ENCODE data around the gene BBX.

The BBX gene

DNA sequence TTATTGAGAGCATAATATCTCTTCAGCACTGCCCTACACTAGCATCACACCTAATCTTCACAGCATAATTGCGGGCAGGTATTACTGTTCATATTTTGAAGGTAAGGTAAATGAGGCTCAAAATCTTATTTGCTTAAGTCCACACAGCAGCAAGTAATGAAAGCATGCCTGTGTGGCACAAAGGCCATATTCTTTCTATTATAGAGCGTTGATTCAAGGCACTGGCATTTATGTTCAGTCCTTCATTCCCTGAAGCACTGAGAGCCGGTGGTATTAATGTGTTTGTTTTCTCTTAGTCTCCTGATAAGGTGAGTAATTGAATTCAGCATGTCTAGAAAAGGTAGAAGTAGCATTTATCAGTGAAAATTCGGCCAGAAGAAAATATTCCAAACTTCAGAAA lies 231.2 kb downstream of the BBX start:
- no peaks in the 10 kb centered on the region for H3K9me3 ChIP-seq
- H3K36me3 ChIP-seq: no peaks in the 10 kb centered on the region
- H3K27me3 ChIP-seq: no peaks in the 10 kb centered on the region
- no peak for DNase-seq
- H3K4me3 ChIP-seq (ENCODE audit: low read depth, low read length): no peak overlapping the region
- peaks cover 8% of the 10 kb centered on the region; the same call in 1 of the 2 replicates for H3K4me1 ChIP-seq
- TF ChIP-seq, protein P1, sequence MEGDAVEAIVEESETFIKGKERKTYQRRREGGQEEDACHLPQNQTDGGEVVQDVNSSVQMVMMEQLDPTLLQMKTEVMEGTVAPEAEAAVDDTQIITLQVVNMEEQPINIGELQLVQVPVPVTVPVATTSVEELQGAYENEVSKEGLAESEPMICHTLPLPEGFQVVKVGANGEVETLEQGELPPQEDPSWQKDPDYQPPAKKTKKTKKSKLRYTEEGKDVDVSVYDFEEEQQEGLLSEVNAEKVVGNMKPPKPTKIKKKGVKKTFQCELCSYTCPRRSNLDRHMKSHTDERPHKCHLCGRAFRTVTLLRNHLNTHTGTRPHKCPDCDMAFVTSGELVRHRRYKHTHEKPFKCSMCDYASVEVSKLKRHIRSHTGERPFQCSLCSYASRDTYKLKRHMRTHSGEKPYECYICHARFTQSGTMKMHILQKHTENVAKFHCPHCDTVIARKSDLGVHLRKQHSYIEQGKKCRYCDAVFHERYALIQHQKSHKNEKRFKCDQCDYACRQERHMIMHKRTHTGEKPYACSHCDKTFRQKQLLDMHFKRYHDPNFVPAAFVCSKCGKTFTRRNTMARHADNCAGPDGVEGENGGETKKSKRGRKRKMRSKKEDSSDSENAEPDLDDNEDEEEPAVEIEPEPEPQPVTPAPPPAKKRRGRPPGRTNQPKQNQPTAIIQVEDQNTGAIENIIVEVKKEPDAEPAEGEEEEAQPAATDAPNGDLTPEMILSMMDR (IDR thresholded peaks at IDR 0.05; ENCODE audit: low read depth, low read length): no peak

DNA sequence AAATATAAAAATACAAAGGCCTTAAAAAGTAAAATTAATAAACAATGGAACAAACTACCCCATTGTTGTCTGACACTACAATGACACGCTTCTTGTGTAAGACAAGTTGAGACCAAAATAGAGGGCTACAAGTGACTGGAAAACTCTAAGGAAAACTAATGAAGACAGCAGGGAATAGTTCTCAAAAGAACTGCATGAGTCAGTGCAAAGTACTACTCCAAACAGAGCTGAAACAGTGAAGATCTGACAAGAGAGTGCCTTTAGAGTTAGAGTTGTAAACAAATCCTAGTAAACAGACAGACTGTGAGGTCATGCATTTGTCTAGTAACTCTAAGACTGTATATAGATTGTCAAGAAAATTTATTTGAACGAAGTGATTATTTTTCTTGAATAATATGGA lies 233.9 kb downstream of the BBX start:
- H3K9me3 ChIP-seq: no peaks in the 10 kb centered on the region
- no peak overlapping the region for H3K4me3 ChIP-seq (ENCODE audit: low read depth, low read length)
- H3K4me1 ChIP-seq: peaks cover 8% of the 10 kb centered on the region; the same call in 1 of the 2 replicates
- DNase-seq: no peak
- no peaks in the 10 kb centered on the region for H3K36me3 ChIP-seq
- no peaks in the 10 kb centered on the region for H3K27me3 ChIP-seq
- TF ChIP-seq, protein P1 (IDR thresholded peaks at IDR 0.05; ENCODE audit: low read depth, low read length): no peak

DNA sequence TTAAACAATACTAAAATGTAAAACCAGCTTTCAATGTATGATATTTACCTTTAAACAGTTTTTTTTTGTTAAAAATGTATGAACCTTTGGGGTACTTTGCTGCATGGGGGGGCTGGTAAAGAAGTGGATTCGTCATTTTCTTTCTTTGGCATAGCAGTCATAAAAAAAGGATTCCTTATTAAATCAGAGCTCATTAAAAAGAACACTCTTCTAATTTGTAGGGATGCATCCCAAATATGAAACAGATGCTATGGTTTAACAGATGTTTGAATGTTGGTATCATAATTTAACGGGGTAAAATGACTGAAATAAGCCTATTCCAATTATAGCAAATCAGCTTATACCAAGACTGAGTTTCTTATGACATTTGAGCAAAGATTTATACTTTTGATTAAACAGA lies 234.4 kb downstream of the BBX start:
- Histone ChIP-seq H3K27me3 (no peaks in the 10 kb centered on the region), H3K4me1 (peaks cover 11% of the 10 kb centered on the region; the same call in 1 of the 2 replicates), H3K4me3 (ENCODE audit: low read depth, low read length) (no peak overlapping the region), H3K36me3 (no peaks in the 10 kb centered on the region), H3K9me3 (no peaks in the 10 kb centered on the region)
- DNase-seq: no peak
- TF ChIP-seq, protein P1 (IDR thresholded peaks at IDR 0.05; ENCODE audit: low read depth, low read length): no peak

DNA sequence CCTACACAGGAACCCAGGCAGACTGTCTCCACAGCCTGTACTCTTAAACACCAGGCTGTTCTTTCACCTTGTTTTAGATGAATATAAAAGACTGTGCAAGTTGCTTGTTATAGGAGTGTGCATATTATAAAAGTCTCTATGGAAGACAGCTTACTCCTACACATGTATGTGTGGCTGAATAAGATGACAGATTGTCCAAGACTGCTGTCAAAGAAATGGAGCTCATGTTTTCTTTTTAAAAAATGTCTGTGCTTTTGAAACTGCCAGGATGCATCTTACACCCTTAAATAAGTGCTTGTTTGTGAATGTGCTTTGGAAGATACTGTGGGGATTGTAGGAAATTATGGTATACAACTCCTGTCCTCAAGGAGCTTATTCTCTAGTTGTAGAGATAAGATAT lies 237.4 kb downstream of the BBX start:
- Histone ChIP-seq H3K9me3 (no peaks in the 10 kb centered on the region), H3K36me3 (no peaks in the 10 kb centered on the region), H3K4me3 (ENCODE audit: low read depth, low read length) (no peak overlapping the region)

DNA sequence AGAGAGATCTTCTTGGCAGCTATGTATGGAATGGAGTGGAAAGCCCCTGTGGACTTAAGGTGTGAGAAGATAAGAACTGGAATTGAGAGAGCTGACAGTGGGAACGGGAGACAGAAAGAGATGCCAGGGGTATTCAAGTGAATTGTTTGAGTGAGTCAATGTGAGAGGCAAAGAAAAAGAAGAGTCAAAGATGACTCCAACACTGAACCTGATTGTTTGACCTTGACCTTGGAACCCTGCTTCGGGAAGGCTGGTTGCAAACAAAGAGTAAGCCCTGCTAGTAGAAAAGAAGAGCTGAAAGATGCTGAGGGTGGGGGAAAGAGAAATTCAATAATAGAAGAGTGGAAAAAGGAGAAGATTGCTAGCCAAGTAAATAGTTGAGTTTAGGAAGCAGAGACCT lies 238.6 kb downstream of the BBX start:
- TF ChIP-seq, protein P1 (IDR thresholded peaks at IDR 0.05; ENCODE audit: low read depth, low read length): no peak
- Histone ChIP-seq H3K4me1 (peaks cover 7% of the 10 kb centered on the region; the same call in 1 of the 2 replicates), H3K9me3 (no peaks in the 10 kb centered on the region), H3K36me3 (no peaks in the 10 kb centered on the region), H3K4me3 (ENCODE audit: low read depth, low read length) (no peak overlapping the region), H3K27me3 (no peaks in the 10 kb centered on the region)
- DNase-seq: no peak

More for the DNA sequence above, 237.4 kb downstream of the BBX start:
- DNase-seq: no peak
- Histone ChIP-seq H3K27me3 (no peaks in the 10 kb centered on the region), H3K4me1 (peaks cover 7% of the 10 kb centered on the region; the same call in 1 of the 2 replicates)
- TF ChIP-seq, protein P1 (IDR thresholded peaks at IDR 0.05; ENCODE audit: low read depth, low read length): no peak

DNA sequence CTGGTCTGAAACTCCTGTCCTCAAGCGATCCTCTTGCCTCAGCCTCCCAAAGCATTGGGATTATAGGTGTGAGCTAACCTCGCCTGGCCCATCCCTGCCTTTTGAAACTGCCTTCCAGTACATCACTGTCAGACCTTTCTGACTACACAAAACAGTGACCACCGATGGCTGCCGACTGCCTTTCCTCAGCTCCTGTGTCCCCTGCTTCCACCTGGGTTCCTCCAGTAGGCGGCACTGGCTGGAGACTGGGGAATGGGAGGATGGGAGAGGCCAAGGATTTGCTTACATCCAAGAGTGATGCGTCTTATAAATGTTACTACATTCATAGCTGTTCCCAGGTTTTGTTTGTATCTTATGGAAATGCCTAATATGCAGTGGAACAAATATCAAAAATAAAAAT lies 242.8 kb downstream of the BBX start:
- H3K9me3 ChIP-seq: no peaks in the 10 kb centered on the region

More for the DNA sequence above, 242.8 kb downstream of the BBX start:
- Histone ChIP-seq H3K4me1 (peaks cover 7% of the 10 kb centered on the region; the same call in 1 of the 2 replicates), H3K36me3 (no peaks in the 10 kb centered on the region), H3K4me3 (ENCODE audit: low read depth, low read length) (no peak overlapping the region), H3K27me3 (no peaks in the 10 kb centered on the region)
- TF ChIP-seq, protein P1 (IDR thresholded peaks at IDR 0.05; ENCODE audit: low read depth, low read length): no peak
- DNase-seq: no peak

All from BE2C (cell line).